A549 (cell line): ENCODE measurements around the gene CAMTA1.

Experiments used
- JUN ChIP-seq, 2 experiments: fragments of >200 bp; sonication (Bioruptor Twin); formaldehyde crosslinking; IDR thresholded peaks; 2 replicates in 1 of 2; 3 replicates in 1 of 2; pipeline ENCODE4 v1.6.1; 2016 to 2017
- POLR2A ChIP-seq: IDR thresholded peaks from 2 replicates; pipeline ENCODE4 v1.6.1; 2012; ENCODE audit warnings: mild to moderate bottlenecking, low read length
- TF ChIP-seq, protein P1 (sequence below): fragments of >200 bp; sonication (Bioruptor Twin); formaldehyde crosslinking; IDR thresholded peaks from 3 replicates; pipeline ENCODE4 v1.5.1; 2016
- TF ChIP-seq, protein P2 (sequence below): fragments of 250-450 bp; sonication (Bioruptor Pico); IDR thresholded peaks from 2 replicates; pipeline ENCODE4 v1.5.0; 2021; ENCODE audit warnings: mild to moderate bottlenecking, moderate library complexity, borderline replicate concordance
- TF ChIP-seq, protein P3 (sequence below): fragments of 200-600 bp; sonication (generic); IDR thresholded peaks from 2 replicates; pipeline ENCODE4 v1.6.1; 2016; ENCODE audit warnings: antibody characterized with exemption, mild to moderate bottlenecking, moderate library complexity

DNA sequence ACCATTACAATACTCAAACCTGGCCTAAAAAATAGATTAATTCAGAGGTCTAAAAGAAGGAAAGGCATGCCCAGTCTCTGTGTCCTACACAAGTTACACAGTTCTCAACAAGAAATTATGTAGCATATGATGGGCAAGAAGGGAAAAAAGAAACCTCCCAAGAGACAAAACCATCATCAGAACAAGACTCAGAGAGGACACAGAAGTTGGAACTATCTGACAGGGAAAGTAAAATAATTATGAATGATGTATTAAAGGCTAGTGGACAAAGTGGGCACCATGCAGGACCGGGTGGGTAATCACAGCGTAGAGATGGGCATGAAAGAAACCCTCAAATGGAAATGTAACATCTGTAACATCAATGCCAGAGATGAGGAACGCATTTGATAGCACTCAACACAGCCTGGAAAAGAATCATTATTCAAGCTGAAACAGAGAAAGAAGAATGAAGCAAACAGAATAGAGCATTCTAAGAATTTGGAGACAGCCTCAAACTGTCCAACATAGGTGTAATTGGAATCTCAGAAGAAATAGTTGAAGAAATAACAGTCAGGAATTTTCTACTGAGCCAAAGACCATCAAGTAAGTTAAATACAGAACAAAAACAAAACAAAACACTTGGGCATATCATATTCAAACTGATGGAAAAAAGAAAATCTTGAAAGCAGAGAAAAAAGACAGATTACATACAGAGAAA, 1028.6 kb downstream of the CAMTA1 start:
- TF ChIP-seq JUN (IDR thresholded peaks at IDR 0.05), result no peak
- TF ChIP-seq, protein P1, sequence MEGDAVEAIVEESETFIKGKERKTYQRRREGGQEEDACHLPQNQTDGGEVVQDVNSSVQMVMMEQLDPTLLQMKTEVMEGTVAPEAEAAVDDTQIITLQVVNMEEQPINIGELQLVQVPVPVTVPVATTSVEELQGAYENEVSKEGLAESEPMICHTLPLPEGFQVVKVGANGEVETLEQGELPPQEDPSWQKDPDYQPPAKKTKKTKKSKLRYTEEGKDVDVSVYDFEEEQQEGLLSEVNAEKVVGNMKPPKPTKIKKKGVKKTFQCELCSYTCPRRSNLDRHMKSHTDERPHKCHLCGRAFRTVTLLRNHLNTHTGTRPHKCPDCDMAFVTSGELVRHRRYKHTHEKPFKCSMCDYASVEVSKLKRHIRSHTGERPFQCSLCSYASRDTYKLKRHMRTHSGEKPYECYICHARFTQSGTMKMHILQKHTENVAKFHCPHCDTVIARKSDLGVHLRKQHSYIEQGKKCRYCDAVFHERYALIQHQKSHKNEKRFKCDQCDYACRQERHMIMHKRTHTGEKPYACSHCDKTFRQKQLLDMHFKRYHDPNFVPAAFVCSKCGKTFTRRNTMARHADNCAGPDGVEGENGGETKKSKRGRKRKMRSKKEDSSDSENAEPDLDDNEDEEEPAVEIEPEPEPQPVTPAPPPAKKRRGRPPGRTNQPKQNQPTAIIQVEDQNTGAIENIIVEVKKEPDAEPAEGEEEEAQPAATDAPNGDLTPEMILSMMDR, result no peak
- no peak for TF ChIP-seq POLR2A
- TF ChIP-seq, protein P2, sequence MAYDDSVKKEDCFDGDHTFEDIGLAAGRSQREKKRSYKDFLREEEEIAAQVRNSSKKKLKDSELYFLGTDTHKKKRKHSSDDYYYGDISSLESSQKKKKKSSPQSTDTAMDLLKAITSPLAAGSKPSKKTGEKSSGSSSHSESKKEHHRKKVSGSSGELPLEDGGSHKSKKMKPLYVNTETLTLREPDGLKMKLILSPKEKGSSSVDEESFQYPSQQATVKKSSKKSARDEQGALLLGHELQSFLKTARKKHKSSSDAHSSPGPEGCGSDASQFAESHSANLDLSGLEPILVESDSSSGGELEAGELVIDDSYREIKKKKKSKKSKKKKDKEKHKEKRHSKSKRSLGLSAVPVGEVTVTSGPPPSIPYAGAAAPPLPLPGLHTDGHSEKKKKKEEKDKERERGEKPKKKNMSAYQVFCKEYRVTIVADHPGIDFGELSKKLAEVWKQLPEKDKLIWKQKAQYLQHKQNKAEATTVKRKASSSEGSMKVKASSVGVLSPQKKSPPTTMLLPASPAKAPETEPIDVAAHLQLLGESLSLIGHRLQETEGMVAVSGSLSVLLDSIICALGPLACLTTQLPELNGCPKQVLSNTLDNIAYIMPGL (CRISPR knock-in tag), result no peak
- TF ChIP-seq, protein P3, sequence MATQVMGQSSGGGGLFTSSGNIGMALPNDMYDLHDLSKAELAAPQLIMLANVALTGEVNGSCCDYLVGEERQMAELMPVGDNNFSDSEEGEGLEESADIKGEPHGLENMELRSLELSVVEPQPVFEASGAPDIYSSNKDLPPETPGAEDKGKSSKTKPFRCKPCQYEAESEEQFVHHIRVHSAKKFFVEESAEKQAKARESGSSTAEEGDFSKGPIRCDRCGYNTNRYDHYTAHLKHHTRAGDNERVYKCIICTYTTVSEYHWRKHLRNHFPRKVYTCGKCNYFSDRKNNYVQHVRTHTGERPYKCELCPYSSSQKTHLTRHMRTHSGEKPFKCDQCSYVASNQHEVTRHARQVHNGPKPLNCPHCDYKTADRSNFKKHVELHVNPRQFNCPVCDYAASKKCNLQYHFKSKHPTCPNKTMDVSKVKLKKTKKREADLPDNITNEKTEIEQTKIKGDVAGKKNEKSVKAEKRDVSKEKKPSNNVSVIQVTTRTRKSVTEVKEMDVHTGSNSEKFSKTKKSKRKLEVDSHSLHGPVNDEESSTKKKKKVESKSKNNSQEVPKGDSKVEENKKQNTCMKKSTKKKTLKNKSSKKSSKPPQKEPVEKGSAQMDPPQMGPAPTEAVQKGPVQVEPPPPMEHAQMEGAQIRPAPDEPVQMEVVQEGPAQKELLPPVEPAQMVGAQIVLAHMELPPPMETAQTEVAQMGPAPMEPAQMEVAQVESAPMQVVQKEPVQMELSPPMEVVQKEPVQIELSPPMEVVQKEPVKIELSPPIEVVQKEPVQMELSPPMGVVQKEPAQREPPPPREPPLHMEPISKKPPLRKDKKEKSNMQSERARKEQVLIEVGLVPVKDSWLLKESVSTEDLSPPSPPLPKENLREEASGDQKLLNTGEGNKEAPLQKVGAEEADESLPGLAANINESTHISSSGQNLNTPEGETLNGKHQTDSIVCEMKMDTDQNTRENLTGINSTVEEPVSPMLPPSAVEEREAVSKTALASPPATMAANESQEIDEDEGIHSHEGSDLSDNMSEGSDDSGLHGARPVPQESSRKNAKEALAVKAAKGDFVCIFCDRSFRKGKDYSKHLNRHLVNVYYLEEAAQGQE, result no peak
